ENCODE results near the gene MLX.

MLX gene

DNA sequence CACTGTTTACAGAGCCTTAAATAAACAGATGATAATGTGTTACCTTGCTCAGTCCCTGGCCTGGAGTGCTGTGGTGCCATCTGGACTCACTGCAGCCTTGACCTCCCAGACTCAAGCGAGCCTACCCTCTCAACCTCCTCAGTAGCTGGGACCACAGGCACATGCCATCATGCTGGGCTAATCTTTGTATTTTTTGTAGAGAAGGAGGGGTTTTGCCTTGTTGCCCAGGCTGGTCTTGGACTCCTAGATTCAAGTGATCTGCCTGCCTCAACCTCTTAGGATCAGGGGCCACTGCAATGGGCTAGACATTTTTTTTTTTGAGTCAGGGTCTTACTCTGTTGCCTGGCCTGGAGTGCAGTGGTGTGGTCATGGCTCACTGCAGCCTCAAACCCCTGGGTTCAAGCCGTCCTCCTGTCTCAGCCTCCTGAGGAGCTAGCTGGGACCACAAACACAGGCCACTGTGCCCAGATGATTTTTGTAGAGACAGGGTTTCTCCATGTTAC lies 35.9 kb upstream of the MLX start:
- TF ChIP-seq Cebpa-rat (IDR thresholded peaks at IDR 0.05) = no peak
- H3K9me3 ChIP-seq (replicated peaks in 1 of 11) = no peaks in the 10 kb centered on the region
- H3K27me3 ChIP-seq = no peaks in the 10 kb centered on the region
- H3K4me3 ChIP-seq = no peak overlapping the region
- H3K4me2 ChIP-seq = peak overlapping the region; percentile 78 to 96 (median 86); a peak in 19 of 22 replicates
- peak overlapping the region in 1 of 11 experiments; percentile 74; a peak in 3 of 22 replicates for H3K27ac ChIP-seq
- H4K20me1 ChIP-seq = no peaks in the 10 kb centered on the region
- no peaks in the 10 kb centered on the region for H3K36me3 ChIP-seq
- peaks cover 53 to 77% (median 72%) of the 10 kb centered on the region in 10 experiments for H3K4me1 ChIP-seq
- no peak overlapping the region; a peak in 1 of 22 replicates for H3K9ac ChIP-seq

DNA sequence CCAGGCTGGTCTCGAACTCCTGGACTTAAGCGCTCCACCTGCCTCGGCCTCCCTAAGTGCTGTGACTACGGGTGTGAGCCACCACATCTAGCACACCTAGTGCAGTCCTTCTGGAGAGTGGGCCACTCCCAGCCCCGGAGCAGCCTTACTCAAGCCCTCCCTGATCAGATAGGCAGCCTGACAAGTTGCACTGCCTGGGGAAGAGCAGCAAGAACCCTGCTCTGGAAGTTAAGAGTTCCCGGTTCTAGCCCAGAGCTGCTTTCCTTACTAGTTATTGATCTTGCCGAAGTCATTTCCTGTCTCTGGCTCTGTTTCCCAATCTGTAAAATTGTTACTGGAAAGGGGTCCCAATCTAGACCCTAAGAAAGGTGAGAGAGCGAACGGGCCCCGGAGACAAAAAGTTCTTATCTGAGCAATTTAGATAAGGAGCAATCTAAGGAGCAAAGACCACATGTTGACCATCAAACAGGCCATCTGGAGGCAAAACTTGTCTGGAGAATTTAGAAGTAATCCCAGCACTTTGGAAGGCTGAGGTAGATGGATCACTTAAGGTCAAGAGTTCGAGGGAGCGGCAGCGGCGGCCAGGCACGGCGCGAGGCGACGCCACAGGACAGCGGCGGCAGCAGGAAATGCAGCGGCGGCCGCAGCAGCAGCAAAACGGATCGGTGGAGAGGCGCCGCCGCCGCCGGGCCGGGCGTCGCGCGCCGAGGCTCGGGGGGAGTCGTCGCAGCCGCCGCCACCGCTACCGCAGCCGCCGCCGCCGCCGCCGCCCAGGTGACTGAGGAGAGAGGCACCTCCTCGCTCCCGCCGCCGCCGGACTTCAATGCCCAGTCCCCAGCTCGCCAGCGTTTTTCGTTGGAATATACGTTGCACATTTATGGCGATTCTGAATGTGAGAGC lies 35.2 kb upstream of the MLX start:
- peak overlapping the region; percentile 52 to 72 (median 63) for H3K4me3 ChIP-seq
- TF ChIP-seq Cebpa-rat (IDR thresholded peaks at IDR 0.05) = no peak
- no peaks in the 10 kb centered on the region for H3K36me3 ChIP-seq
- no peaks in the 10 kb centered on the region for H3K27me3 ChIP-seq
- H3K9ac ChIP-seq = peak overlapping the region; percentile 68 to 83 (median 79)
- peaks cover 0 to 2% (median 0%) of the 10 kb centered on the region in 11 experiments; a peak in 4 of 22 replicates for H4K20me1 ChIP-seq
- H3K4me1 ChIP-seq = peaks cover 53 to 72% (median 65%) of the 10 kb centered on the region in 10 experiments
- peak overlapping the region; percentile 64 to 80 (median 76) for H3K27ac ChIP-seq
- peak overlapping the region; percentile 78 to 96 (median 86) for H3K4me2 ChIP-seq
- no peaks in the 10 kb centered on the region for H3K9me3 ChIP-seq (replicated peaks in 1 of 11)

- Histone ChIP-seq H3K4me3 (peak overlapping the region; percentile 77 to 94 (median 86)), H3K4me1 (peaks cover 46 to 62% (median 56%) of the 10 kb centered on the region in 10 experiments), H3K9me3 (replicated peaks in 1 of 11) (no peaks in the 10 kb centered on the region), H3K27ac (peak overlapping the region; percentile 88 to 95 (median 91)), H3K4me2 (peak overlapping the region; percentile 77 to 97 (median 94)), H3K36me3 (peaks cover 15 to 33% (median 21%) of the 10 kb centered on the region in 11 experiments), H3K9ac (peak overlapping the region; percentile 87 to 96 (median 91)), H3K27me3 (no peaks in the 10 kb centered on the region), H4K20me1 (peaks cover 0 to 30% (median 11%) of the 10 kb centered on the region in 11 experiments; a peak in 11 of 22 replicates)
- no peak for TF ChIP-seq Cebpa-rat (IDR thresholded peaks at IDR 0.05)
Measured at GRCh38 chr17:42535155-42536047, 31.5 kb upstream of the MLX start.

GRCh38 chr17:42536048-42536371 lies 30.9 kb upstream of the MLX start, which contains the start of gene NAGLU:
NAGLU (plus strand) TSS chr17:42536241; CDS start chr17:42536273, 32 bp downstream.
- H3K4me3 ChIP-seq = peak within 1 kb of the TSS; percentile 77 to 94 (median 86)
- H3K9me3 ChIP-seq (replicated peaks in 1 of 11) = no peaks in the 10 kb centered on the region
- peak within 1 kb of the TSS; percentile 88 to 95 (median 91) for H3K27ac ChIP-seq
- peak within 1 kb of the TSS; percentile 87 to 96 (median 91) for H3K9ac ChIP-seq
- peaks cover 40 to 56% (median 52%) of the 10 kb centered on the region in 10 experiments for H3K4me1 ChIP-seq
- TF ChIP-seq Cebpa-rat (IDR thresholded peaks at IDR 0.05) = no peak
- peaks cover 19 to 38% (median 26%) of the 10 kb centered on the region in 11 experiments for H3K36me3 ChIP-seq
- H3K4me2 ChIP-seq = peak within 1 kb of the TSS; percentile 77 to 97 (median 94)
- H4K20me1 ChIP-seq = peaks cover 0 to 37% (median 11%) of the 10 kb centered on the region in 11 experiments; a peak in 11 of 22 replicates
- H3K27me3 ChIP-seq = no peaks in the 10 kb centered on the region

DNA sequence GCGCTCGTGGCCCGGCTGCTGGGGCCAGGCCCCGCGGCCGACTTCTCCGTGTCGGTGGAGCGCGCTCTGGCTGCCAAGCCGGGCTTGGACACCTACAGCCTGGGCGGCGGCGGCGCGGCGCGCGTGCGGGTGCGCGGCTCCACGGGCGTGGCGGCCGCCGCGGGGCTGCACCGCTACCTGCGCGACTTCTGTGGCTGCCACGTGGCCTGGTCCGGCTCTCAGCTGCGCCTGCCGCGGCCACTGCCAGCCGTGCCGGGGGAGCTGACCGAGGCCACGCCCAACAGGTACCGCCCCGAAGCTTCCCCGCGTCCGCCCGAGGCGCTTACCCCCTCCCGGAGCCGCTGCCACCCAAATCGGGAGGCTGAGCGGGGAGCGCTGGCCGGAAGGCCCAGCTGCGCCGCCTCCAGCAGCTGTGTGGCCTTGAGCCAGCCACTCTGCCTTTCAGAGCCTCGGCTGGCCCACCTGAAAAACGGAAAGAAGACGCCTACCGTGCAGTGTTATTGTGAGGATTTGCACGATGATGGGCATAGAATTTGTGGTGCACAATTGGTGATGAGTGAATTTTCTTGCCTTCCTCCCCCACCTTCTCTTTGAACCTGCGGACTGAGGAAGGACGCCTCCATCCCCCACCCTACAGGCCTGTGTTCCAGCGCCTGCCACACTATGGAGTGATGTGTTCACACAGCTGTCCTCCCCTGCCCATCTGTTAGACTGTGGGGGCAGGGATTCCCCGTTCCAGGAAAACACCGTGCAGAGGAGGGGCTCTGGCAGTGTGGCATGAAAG lies 30.3 kb upstream of the MLX start:
- Histone ChIP-seq H3K4me2 (peak overlapping the region; percentile 77 to 97 (median 94)), H4K20me1 (peaks cover 0 to 38% (median 11%) of the 10 kb centered on the region in 11 experiments; a peak in 11 of 22 replicates), H3K9me3 (replicated peaks in 1 of 11) (no peaks in the 10 kb centered on the region), H3K9ac (peak overlapping the region; percentile 87 to 96 (median 91)), H3K4me1 (peaks cover 35 to 52% (median 50%) of the 10 kb centered on the region in 10 experiments), H3K27ac (peak overlapping the region; percentile 88 to 95 (median 91)), H3K4me3 (peak overlapping the region; percentile 77 to 94 (median 86)), H3K27me3 (no peaks in the 10 kb centered on the region), H3K36me3 (peaks cover 22 to 44% (median 30%) of the 10 kb centered on the region in 11 experiments)
- no peak for TF ChIP-seq Cebpa-rat (IDR thresholded peaks at IDR 0.05)

DNA sequence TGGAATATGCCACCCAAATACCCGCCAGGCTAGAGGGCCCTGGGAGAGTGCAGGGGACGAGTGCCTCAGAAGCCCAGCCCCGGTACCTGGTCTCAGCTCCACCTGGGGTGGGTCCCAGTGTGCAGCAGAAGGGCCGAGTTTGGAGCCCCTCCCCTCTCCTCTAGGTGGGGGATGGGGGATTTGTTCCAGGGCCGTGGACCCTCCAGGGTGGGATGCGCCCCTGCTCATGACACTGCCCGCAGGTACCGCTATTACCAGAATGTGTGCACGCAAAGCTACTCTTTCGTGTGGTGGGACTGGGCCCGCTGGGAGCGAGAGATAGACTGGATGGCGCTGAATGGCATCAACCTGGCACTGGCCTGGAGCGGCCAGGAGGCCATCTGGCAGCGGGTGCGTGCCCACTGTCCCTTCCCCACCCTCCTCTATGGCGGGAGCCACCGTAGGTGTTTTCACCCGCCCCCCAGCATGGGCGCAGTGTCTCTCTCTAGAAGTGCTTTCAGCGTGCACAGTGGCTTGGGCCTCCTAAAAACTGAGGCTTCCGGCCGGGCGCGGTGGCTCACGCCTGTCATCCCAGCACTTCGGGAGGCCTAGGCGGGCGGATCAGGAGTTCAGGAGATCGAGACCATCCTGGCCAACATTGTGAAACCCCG lies 29.6 kb upstream of the MLX start:
- peak overlapping the region; percentile 77 to 94 (median 86) for H3K4me3 ChIP-seq
- peak overlapping the region in 10 of 11 experiments; percentile 88 to 95 (median 92); a peak in 19 of 22 replicates for H3K27ac ChIP-seq
- peak overlapping the region; percentile 87 to 96 (median 91) for H3K9ac ChIP-seq
- H3K4me2 ChIP-seq = peak overlapping the region; percentile 77 to 97 (median 94)
- no peaks in the 10 kb centered on the region for H3K27me3 ChIP-seq
- TF ChIP-seq Cebpa-rat (IDR thresholded peaks at IDR 0.05) = no peak
- H3K4me1 ChIP-seq = peaks cover 29 to 49% (median 43%) of the 10 kb centered on the region in 10 experiments
- peaks cover 24 to 51% (median 37%) of the 10 kb centered on the region in 11 experiments for H3K36me3 ChIP-seq
- no peaks in the 10 kb centered on the region for H3K9me3 ChIP-seq (replicated peaks in 1 of 11)
- H4K20me1 ChIP-seq = peaks cover 0 to 38% (median 11%) of the 10 kb centered on the region in 11 experiments; a peak in 11 of 22 replicates

DNA sequence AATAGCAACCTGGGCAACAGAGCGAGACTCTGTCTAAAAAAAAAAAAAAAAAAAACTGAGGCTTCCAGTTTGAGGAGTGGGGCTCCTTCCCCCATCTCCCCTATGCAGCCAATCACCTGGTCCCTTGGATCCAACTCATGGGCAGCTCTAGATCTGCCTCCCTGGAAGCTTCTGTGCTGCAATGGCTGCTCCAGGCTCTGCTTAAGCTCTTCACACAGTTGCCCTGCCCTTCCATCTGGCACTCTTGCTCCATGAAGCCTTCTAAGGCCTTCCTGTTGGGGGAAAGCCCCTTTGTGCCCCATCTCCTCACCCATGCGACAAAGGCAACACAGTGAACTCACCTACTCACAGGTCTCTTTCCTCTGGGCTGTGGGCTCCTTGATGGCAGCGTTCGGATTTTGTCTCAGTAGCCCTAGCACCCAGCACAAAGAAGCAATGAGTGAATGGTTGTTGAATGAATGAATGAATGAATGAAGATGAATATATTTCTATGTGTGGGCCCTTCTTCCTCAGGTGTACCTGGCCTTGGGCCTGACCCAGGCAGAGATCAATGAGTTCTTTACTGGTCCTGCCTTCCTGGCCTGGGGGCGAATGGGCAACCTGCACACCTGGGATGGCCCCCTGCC lies 29.0 kb upstream of the MLX start:
- H3K27me3 ChIP-seq = no peaks in the 10 kb centered on the region
- no peak for TF ChIP-seq Cebpa-rat (IDR thresholded peaks at IDR 0.05)
- H3K9me3 ChIP-seq (replicated peaks in 1 of 11) = no peaks in the 10 kb centered on the region
- peaks cover 0 to 43% (median 11%) of the 10 kb centered on the region in 11 experiments; a peak in 11 of 22 replicates for H4K20me1 ChIP-seq
- 0 out of 22 replicates have a peak overlapping the region, but pooled peaks of 1 of the 11 experiments have one; percentile 2 for H3K27ac ChIP-seq
- peak overlapping the region; percentile 77 to 97 (median 94); a peak in 16 of 22 replicates for H3K4me2 ChIP-seq
- peaks cover 30 to 57% (median 43%) of the 10 kb centered on the region in 11 experiments for H3K36me3 ChIP-seq
- H3K4me1 ChIP-seq = peaks cover 25 to 46% (median 39%) of the 10 kb centered on the region in 10 experiments
- H3K9ac ChIP-seq = peak overlapping the region in 6 of 11 experiments; percentile 89 to 96 (median 92); a peak in 5 of 22 replicates
- peak overlapping the region in 3 of 10 experiments; percentile 84 to 94 (median 91); a peak in 2 of 20 replicates for H3K4me3 ChIP-seq
